PC-9 (cell line): Measurements from ENCODE around the gene EYA2. TPM values are rescaled to one million over a fixed set of nuclear protein-coding genes. Genes with fewer than 3 reads are reported as not detected.

ENCODE experiments used
- BruUV-seq: library from RNA; stranded (reverse); fragments of 400-500 nt; replicated peaks from 2 replicates; lab custom pipeline; 2021; lab: Mats Ljungman, UMichigan
- CTCF ChIA-PET: fragments of 300-600 bp; sonication (Branson Sonifier 250); formaldehyde crosslinking; loops from one replicate; lab custom pipeline; 2022; ENCODE audit warnings: antibody characterized with exemption; lab: Charles Lee
- POLR2A ChIA-PET: fragments of 300-600 bp; sonication (Branson Sonifier 250); formaldehyde crosslinking; loops from one replicate; lab custom pipeline; 2022; ENCODE audit warnings: antibody characterized with exemption; ENCODE audit not compliant: unreplicated experiment; lab: Charles Lee
- DNase-seq, 2 experiments: peaks; one replicate each; pipeline versions ENCODE4 v3.0.0 to v3.0.0-alpha.2; 2015 to 2022; ENCODE audit warnings: mixed read lengths in 1 of 2
- H2AFZ ChIP-seq: fragments of 200-600 bp; sonication (generic); 2 replicates; pipeline ENCODE4 v1.8.1; 2017; ENCODE audit warnings: antibody characterized with exemption
- H3F3A ChIP-seq: fragments of 200-600 bp; sonication (generic); 2 replicates; pipeline ENCODE4 v1.8.1; 2017; ENCODE audit warnings: antibody characterized with exemption, mild to moderate bottlenecking, low read depth; ENCODE audit not compliant: insufficient read depth
- H3K27ac ChIP-seq: fragments of 200-600 bp; sonication (generic); 2 replicates; pipeline ENCODE4 v1.6.1; 2016; ENCODE audit warnings: mixed run types
- H3K27me3 ChIP-seq: fragments of 200-600 bp; sonication (generic); 2 replicates; pipeline ENCODE4 v1.6.1; 2016; ENCODE audit warnings: low read depth, mixed run types; ENCODE audit not compliant: insufficient read depth
- H3K36me3 ChIP-seq: fragments of 200-600 bp; sonication (generic); 2 replicates; pipeline ENCODE4 v1.6.1; 2016; ENCODE audit warnings: low read depth, mixed run types
- H3K4me1 ChIP-seq: fragments of 200-600 bp; sonication (generic); replicated peaks from 2 replicates; pipeline ENCODE4 v1.6.1; 2016; ENCODE audit warnings: mixed run types; ENCODE audit not compliant: insufficient read depth
- H3K4me2 ChIP-seq: fragments of 200-600 bp; sonication (generic); 2 replicates; pipeline ENCODE4 v1.6.1; 2017; ENCODE audit warnings: mixed run types
- H3K4me3 ChIP-seq: fragments of 200-600 bp; sonication (generic); 2 replicates; pipeline ENCODE4 v1.6.1; 2016; ENCODE audit warnings: mixed run types
- H3K79me2 ChIP-seq: fragments of 200-600 bp; sonication (generic); 2 replicates; pipeline ENCODE4 v1.6.1; 2017; ENCODE audit warnings: low read depth, mixed run types
- H3K9me2 ChIP-seq: fragments of 200-600 bp; sonication (generic); 2 replicates; pipeline ENCODE4 v1.8.1; 2017; ENCODE audit warnings: mild to moderate bottlenecking; ENCODE audit not compliant: insufficient read depth
- H3K9me3 ChIP-seq: fragments of 200-600 bp; sonication (generic); 2 replicates; pipeline ENCODE4 v1.8.1; 2016; ENCODE audit warnings: low read depth; ENCODE audit not compliant: insufficient read depth
- H4K20me1 ChIP-seq: fragments of 200-600 bp; sonication (generic); 2 replicates; pipeline ENCODE4 v1.8.1; 2017; ENCODE audit not compliant: insufficient read depth
- CTCF ChIP-seq: fragments of 200-600 bp; sonication (generic); conservative IDR thresholded peaks from 2 replicates; pipeline ENCODE4 v1.6.1; 2017; ENCODE audit warnings: mixed run types, antibody characterized with exemption, mild to moderate bottlenecking, moderate library complexity
- EZH2 ChIP-seq: fragments of 200-600 bp; sonication (generic); IDR thresholded peaks from 2 replicates; pipeline ENCODE4 v1.8.0; 2017; ENCODE audit warnings: antibody characterized with exemption, low read depth
- intact Hi-C: fragments of 100-400 bp; cut with micrococcal nuclease; formaldehyde crosslinking; loops from one replicate; pipeline ENCODE4 v1.10.0; 2022; ENCODE audit not compliant: unreplicated experiment
- total RNA-seq: library from RNA; stranded (reverse); gene quantifications from 2 replicates; pipeline ENCODE4 v1.2.3, GENCODE V29; 2021

Gene EYA2
- total RNA-seq, 1 experiment from 2014 or later: not detected

DNA sequence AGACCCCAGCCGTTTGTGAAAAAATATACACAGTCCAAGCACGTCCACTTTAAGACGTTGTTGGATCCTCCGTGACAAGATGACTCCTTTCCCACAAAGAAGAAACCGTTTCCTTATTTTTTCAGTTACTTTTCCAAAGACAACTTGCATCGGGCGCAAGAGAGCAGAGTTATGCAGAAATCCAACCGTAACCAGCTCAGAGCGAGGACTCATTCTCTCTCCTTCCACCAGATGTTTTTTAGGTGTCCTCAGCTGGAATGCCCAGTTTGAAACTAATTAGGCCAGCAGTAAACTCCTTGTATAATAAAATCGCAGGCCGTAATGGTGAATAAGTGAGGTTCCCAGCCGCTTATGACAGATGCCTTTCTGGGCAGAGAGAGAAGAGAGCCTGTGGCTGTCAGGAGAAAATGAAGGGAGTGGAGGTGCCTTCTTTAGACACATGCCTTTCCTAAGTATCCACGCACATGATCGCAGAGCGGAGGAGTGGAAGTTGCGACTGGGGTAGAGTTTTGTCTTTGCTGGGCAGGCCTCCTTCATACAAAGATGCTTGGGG lies 2.8 kb downstream of the EYA2 start:
- Histone ChIP-seq H3K36me3 (no peaks in the 10 kb centered on the region), H3K4me3 (no peak overlapping the region), H3K27ac (no peak overlapping the region), H3F3A (no peaks in the 10 kb centered on the region), H4K20me1 (no peaks in the 10 kb centered on the region), H3K79me2 (no peaks in the 10 kb centered on the region), H3K4me2 (no peak overlapping the region), H3K9me2 (no peaks in the 10 kb centered on the region), H2AFZ (no peak overlapping the region), H3K4me1 (no peaks in the 10 kb centered on the region), H3K27me3 (peaks cover 23% of the 10 kb centered on the region; the same call in 1 of the 2 replicates), H3K9me3 (no peaks in the 10 kb centered on the region)
- CTCF ChIA-PET: no interaction called here
- intact Hi-C loops: no loop called here
- POLR2A ChIA-PET: no interaction called here
- BruUV-seq: no TSS peak
- DNase-seq: no peak
- TF ChIP-seq EZH2 (no peak), CTCF (no peak)

GRCh38 chr20:46898423-46898822 lies 3.8 kb downstream of the EYA2 start:
- BruUV-seq: no TSS peak
- H3K79me2 ChIP-seq: no peaks in the 10 kb centered on the region
- TF ChIP-seq CTCF (no peak), EZH2 (no peak)
- H3K4me1 ChIP-seq: no peaks in the 10 kb centered on the region
- H3K4me2 ChIP-seq: no peak overlapping the region
- ChIA-PET CTCF (interaction anchor here (0.6 kb wide), 1 partner anchor 147 kb away, joined by 5 read pairs; no protein-coding TSS in a partner anchor), POLR2A (no interaction called here)
- no peak for DNase-seq
- H4K20me1 ChIP-seq: no peaks in the 10 kb centered on the region
- no peaks in the 10 kb centered on the region for H3K9me2 ChIP-seq
- H3K27ac ChIP-seq: no peak overlapping the region
- no peak overlapping the region for H3K4me3 ChIP-seq
- intact Hi-C loops: no loop called here
- H3K36me3 ChIP-seq: no peaks in the 10 kb centered on the region
- H3F3A ChIP-seq: no peaks in the 10 kb centered on the region
- peaks cover 30% of the 10 kb centered on the region; the same call in 1 of the 2 replicates for H3K27me3 ChIP-seq
- no peaks in the 10 kb centered on the region for H3K9me3 ChIP-seq
- H2AFZ ChIP-seq: no peak overlapping the region

DNA sequence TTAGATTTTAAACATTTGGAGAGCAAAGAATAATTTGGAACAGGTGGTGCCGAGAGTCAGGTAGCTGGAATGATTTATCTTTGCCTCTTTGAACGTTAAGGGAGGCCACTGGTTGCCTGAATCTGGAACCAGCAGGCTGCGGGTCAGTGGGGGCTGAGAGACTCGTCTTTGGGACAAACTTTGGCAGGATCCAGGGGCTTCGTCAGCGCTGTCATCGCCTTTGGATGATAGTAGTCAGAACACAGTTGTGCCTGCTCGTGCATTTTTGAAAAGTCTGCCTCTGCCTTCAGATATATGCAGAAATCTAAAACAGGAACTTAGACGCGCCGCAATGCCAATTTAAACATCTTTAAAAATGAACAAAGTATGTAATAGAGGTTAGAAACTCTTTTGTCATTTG lies 5.0 kb downstream of the EYA2 start:
- H3K4me3 ChIP-seq: no peak overlapping the region
- TF ChIP-seq EZH2 (no peak), CTCF (no peak)
- ChIA-PET CTCF (no interaction called here), POLR2A (no interaction called here)
- no peak overlapping the region for H3K4me2 ChIP-seq
- H3K36me3 ChIP-seq: no peaks in the 10 kb centered on the region
- intact Hi-C loops: no loop called here
- H3K27ac ChIP-seq: no peak overlapping the region
- H4K20me1 ChIP-seq: no peaks in the 10 kb centered on the region
- no peaks in the 10 kb centered on the region for H3K4me1 ChIP-seq
- no TSS peak for BruUV-seq
- H3K9me3 ChIP-seq: no peaks in the 10 kb centered on the region
- H3K79me2 ChIP-seq: no peaks in the 10 kb centered on the region
- no peaks in the 10 kb centered on the region for H3K9me2 ChIP-seq
- DNase-seq: no peak
- peaks cover 30% of the 10 kb centered on the region; the same call in 1 of the 2 replicates for H3K27me3 ChIP-seq
- H3F3A ChIP-seq: no peaks in the 10 kb centered on the region
- no peak overlapping the region for H2AFZ ChIP-seq
